GM11168 (cell line): ENCODE measurements around the gene RERE.

Experiments
- in situ Hi-C: fragments of 300-500 bp; cut with MboI; formaldehyde crosslinking; loops from one replicate; pipeline ENCODE4 v1.12.0; 2022; ENCODE audit warnings: low sequenced_read_pairs; ENCODE audit not compliant: unreplicated experiment

RERE gene

DNA sequence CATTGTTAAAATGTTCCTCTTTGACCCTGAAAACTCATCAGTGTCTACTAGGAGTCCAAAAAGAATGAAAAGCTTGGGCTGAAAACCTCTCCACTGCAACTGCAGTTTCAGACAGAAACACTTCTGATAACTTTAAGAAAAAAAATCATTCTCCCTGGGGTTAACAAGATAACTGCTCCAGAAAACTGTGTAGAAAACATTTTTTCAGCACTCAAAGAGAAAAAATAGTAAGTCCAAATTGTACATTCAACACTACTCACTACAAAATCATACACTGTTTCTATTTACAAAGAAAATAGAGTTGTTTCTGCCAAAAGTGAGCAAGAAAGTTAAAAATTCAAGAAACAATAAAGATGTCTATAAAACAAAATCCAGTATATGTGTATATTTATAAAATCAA, 157.8 kb downstream of the RERE start:
- in situ Hi-C loops: no loop called here

DNA sequence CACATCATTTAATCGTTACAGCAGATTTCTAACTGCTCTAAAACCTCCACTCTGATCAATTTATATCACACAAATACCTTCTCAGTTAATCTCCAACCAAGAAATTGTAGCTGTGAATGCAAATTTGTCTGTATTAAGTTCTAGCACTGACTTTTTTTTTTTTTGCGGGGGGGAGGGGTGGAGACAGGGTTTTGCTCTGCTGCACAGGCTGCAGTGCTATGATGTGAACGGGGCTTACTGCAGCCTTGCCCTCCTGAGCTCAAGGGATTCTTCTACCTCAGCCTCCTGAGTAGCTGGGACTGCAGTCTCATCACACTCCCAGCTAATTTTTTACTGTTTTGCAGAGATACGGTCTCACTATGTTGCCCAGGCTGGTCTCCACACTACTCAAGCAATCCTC, 163.6 kb downstream of the RERE start:
- in situ Hi-C loops: no loop called here

DNA sequence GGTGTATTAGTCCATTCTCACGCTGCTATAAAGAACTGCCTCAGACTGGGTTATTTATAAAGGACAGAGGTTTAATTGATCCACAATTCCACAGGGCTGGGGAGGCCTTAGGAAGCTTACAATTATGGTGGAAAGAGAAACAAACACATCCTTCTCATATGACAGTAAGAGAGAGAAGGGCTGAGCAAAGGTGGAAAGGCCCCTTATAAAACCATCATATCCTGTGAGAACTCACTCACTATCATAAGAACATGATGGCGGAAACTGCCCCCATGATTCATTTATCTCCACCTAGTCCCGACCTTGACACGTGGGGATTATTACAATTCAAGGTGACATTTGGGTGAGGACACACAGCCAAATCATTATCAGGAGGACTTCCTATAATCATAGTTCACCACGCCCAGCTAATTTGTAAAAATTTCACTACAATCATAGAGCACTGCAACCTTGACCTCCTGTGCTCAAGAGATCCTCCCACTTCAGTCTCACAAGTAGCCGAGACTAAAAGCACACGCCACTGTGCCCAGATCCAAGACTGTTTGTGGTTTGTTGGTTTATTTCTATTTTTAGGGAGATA, 164.9 kb downstream of the RERE start:
- in situ Hi-C loops: no loop called here

DNA sequence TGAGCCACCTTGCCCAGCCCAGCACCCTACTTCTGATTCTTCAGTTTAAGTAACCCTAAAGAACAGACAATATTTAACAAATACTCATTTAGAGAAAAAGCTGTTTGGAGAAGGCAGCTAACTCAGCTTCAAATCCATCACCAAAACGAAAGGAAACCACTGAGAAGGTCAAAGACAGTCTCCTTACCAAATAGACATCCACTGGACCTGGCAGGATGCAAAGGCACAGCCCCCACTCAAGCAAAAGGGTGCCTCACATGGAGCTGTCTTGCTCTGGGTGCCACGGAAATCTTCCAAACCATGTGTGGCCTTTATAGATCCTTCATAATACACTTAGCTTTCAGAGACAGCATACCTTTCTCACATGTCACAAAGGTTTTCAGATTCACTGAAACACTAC, 165.5 kb downstream of the RERE start:
- in situ Hi-C loops: no loop called here

DNA sequence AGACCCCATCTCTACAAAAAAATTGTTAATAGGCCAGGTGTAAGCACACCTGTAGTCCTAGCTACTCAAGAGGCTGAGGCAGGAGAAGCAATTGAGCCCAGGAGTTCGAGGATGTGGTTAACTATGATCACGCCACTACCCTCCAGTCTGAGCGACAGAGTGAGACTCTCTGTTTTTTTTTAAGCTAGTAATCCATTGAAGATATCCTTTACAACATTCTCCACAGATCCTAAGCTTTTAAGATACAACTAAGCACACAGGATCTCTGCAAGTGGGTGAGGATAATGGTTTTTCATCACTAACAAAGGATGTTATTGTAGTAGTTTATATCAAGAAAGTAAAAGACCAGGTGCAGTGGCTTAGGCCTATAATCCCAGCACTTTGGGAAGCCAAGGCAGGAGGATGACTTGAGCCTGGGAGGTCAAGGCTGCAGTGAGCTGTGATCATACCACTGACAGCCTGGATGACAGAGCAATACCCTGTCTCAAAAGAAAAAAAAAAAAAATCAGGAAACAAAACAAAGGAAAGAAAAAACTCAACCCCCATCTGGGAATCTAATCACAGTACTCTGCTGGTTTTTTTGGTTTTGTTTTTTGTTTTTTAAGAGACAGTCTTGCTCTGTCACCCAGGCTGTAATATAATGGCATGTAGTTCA, 166.1 kb downstream of the RERE start:
- in situ Hi-C loops: no loop called here

DNA sequence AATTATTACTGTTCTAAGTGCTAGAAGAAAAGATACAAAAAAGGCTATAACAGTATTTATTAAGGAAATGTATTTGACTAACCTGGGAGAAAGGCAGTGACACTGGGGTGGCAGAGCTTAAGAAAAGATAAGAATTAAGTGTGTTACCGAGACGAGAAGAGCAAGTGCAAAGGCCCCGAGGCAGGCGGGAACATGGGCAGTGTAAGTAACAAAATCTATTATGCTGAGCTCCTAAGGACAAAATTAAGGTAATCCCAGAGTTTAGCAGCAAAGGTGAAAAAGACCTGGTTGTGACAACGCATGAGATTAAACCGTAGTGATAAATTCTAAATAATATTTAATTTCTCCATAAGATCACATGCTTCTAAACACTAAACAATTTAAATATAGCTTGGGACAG, 167.6 kb downstream of the RERE start:
- in situ Hi-C loops: no loop called here

DNA sequence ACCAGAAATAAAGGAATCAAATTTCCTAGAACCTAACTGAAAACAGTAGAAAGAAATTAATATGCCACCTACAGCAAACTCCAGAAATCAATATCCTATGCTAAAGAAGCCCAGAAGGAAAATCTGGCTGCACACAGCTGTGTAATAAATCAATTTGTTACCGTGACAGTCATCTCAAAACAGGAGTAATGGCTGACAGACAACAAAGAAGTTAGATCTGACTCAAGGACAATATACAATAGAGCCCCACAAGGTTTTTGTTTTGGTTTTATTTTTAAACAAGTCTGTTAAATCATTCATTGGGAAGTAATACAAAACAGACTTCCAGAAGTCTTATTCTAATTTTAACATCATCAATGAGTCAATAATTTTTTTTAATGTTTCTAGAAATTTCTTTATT, 168.4 kb downstream of the RERE start:
- in situ Hi-C loops: no loop called here

DNA sequence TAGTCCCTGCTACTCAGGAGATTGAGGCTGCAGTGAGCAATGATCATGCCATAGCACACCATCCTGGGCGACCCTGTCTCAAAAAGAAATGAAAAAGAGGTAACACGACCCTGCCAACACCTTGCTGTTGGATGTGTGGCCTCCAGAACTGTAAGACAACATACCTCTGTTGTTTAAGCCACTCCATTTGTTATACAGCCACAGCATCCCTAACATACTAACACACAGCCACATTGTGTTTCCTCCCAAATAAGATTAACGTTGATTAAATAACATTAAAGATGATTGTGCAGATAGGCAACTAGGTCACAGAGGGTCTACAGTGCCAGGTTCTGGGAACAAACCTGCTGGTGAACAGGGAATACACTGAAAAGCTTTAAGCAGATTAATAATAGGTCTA, 170.4 kb downstream of the RERE start:
- in situ Hi-C loops: no loop called here

DNA sequence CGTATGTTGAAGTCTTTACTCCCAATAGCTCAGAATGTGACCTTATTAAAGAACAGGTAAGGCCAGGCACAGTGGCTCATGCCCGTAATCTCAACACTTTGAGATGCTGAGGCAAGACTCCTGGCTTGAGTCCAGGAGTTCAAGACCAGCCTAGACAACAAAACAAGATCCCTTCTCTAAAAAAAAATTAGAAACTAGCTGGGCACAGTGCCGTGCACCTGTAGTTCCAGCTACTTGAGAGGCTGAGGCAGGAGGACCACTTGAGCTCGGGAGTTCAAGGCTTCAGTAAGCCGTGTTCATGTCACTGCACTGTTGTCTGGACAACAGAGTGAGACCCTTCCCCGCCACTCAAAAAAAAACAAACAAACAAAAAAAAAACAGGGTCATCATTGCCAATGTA, 171.3 kb downstream of the RERE start:
- in situ Hi-C loops: no loop called here

DNA sequence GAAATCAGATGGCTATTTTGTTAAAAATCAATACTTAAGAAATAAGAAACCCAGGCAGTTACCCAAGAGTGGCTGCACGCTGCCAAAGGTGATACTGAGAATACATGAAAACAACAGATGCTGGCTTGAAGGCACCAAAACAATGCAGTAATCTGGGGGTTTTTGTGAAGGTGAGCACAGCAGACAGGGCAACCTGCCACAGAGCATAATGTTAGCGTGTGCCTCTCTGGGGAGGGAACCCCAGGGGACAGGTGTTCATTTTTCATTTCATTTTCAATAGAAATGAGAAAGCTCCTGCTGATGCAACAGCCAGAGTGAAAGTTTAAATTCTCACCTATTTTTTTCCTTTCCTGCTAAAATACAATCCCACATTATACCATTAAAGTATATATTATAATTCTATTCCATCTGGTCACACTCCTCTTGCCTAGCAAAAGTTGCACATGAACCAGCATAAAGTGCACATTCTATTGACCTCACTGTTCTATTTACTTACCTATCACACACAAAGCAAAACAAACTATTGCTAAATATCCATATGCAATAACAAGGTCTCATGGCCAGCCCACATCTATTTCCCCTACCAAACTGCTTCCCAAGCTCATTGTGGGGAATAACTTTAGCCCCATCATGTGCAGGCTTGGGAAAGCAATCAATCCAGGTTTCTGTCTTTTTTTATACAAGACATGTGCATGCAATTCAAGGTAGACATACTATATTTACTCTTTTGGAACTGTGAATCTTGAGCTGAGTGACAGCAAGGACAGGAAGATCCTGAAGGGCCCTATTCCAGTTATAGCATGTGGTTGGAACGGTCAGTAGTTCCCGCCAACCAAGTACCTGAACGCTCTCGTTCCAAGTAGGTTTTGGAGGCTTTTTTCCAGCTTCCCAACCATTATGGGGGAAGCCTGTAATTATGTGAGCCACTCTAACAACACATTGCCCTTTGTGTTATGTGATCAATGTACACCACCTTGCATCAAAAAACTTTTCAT, 173.6 kb downstream of the RERE start:
- in situ Hi-C loops: no loop called here

DNA sequence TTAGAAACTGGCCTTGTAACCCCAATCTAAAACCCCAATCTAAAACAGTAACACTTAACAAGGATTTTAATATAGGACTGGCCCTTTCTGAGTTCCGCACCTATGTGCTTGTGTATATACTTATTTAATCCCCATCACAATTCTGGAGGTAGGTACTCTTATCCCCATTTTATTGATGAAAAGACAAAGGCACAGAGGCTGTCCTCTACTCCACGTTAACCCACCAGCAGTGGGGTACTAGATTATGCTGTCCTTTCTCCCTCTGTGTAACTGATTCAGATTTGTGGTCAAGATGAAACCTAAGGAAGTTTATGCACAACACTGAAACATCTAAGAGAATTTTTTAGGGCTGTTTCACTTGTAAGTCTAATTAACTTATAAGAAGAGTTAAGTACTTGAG, 175.3 kb downstream of the RERE start:
- in situ Hi-C loops: no loop called here

DNA sequence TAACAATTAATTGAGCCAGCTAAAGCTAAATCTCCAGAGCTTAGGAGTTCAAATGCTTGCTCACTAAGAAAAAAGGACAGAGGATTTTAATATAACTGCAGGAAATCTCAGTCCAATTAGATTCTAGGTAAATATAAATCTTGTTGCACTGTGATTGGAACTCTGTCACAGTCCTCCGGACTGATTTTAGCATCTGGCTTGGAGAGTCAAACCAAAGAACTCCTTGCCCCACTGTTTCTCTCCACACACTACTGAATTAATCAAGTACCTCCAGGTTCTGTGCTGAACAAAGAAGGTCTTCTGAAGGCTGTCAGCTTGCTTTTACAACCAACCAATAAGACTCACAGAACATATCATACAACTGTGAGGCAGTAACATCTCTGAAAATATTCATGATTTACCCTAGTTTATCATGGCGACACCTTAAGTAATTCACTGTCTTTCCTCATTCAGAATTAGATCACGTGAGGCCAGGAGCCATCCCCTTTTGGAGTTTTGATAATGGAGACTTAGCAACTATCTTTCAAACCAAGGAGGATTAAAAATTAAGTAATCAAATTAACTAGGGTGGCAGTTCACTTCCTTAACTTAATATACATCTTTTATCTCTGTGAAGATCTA, 176.0 kb downstream of the RERE start:
- in situ Hi-C loops: no loop called here

DNA sequence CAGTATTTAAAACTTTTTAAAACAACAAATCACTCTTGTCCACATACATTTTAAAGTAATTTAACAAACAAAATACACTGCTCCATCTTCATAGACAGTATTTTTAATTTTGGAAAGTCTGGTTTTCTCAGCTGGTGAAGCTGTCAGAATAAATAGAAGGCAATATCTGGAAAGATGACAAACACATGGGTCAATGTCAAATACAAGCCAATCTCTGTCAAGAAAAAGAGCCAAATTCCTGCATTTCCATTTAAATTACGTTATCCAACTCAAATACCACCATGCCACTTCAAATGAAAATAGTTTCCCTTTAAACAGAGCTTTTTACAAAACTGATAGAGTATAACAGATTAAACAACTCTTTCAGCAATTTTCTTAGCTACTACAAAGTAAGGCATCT, 176.5 kb downstream of the RERE start:
- in situ Hi-C loops: no loop called here

DNA sequence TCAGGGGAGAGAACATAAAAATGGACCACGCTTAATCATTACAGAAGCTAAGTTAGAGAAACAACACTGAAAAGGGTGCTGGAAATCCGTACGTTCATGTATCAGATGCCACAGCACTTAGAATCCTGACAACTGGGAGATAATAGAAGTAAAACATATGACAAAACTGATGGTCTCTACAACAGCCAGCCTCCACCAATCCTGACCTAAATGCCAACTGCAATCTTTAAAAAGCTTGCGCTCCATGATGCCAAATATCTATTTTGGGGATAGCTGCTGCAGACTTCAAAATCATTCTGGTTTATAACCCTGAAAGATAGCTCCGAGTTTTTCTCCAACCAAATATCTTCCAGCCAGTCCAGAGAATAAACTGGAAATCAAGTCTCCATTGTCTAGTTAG, 178.3 kb downstream of the RERE start:
- in situ Hi-C loops: no loop called here

DNA sequence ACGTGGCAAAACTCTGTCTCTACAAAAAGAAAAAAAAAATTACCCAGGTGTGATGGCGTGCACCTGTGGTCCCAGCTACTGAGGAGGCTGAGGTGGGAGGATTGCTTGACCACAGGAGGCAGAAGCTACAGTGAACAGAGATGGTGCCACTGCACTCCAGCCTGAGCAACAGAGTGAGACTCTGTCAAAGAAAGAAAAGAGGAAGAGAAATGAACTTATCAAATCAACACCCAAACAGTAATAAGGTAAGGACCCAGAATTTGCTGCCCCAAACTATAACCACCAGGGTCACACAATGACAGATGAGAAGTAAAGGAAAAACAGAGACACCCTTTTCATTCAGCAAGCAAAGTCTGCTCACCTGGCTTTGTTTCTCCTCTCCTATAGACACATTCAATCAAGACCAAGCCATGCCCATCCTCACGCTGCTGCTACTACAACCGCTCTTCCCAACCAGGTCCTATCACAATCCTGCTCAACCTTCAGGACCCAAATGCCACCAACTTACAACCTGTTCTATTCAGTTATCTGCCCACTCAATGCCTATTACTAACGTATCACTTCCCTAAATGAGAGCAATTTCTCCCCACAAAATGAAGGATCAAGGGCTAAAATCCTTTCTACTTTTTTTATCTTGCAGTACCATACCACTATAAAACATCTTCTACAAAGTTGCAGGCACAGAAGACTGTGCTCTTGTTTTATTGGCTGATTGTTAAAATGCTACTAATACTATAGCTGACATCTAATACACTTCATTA, 183.5 kb downstream of the RERE start:
- in situ Hi-C loops: no loop called here

DNA sequence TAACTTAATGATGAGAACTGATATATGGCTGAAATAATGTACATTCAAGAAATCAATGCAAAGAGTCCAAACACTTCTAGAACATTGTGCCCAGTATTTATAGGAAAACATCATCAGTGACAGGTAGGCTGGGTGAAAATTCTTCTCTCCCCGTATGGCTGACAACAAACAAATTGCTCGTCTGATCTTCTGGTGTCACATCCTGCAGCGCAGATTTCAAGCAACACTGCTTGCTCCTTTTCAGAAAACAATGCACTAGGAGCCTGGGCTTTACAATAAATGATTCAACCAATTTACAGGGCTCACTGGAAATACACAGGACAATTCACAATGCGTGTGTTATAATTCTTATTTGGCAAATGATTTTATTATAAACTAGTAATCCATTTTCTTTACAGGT, 185.3 kb downstream of the RERE start:
- in situ Hi-C loops: no loop called here

DNA sequence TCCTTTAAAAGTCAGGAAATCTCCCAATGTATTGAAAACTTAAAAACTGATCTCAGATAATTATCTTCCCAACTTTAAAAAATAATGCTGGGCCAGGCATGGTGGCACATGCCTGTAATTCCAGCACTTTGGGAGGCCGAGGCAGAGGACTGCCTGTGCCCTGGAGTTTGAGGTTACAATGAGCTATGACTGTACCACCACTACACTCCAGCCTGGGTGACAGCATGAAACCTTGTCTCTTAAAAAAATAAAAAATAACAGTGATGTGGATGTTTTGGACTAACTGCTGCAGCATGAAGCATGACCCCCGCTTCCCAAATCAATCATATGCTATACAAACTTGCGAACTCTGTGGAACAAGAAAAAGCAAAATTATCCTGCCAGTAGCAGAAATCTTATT, 186.3 kb downstream of the RERE start:
- in situ Hi-C loops: no loop called here

DNA sequence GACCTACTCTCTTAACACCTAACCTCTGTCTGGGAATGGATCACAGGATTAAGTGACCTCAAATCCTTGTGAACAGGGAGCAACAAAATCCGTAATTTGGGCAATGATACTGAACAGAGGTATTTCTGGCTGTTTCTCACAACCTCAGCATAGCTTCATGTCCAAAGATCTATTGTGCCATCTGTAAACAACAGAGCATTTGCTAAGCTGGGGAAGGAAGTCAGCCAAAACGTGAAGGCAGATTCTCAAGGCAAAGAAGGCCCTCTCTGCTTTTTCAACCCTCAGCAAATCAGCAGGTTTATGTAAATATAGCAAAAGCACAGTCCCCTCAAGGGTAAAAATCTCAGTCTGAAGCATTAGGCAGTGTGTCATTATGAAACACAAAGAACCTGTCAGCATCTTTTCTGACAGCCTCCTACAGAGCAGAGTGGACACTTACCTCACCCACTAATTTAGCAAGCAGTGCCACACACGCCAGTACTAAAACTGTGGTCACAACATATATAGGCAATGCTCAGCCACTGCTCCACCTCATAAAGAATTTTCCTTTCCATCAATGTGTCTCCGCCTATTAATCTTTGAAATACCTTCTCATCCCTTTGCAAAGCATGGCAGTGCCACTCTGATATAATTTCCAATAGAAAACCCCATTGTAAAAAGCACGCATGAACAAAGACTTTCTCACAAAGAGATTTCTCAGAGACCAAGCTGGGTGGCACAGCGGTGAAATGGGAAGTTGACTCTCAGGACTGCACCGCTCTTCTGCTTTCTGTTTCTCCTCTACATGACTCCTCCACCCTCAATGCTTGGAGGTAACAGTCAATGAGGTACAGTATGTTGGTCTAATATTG, 188.0 kb downstream of the RERE start:
- in situ Hi-C loops: no loop called here

DNA sequence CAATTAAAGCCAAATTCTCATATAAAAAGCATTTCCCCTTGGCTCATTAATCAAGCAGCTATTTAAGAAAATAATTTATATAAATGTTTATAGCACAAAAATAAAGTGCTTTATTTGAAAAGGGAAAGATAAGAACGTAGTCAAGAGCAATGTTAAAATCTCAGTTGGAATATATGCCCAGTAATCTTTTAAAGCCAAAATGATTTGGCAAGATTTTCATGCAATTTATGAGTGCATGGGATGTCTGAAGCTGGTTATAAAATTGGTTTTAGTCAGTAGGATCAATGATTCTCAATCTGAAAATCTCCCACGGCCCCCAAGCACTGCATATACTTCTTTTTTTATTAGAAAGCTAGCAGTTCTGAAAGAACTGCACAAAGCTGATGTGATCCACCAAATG, 188.8 kb downstream of the RERE start:
- in situ Hi-C loops: no loop called here
